ENCODE measurements around the gene WNT4. TPM values are rescaled to one million over a fixed set of nuclear protein-coding genes. Genes with fewer than 3 reads are reported as not detected.

WNT4 gene
- total RNA-seq, 1 experiment from 2014 or later, result not detected

DNA sequence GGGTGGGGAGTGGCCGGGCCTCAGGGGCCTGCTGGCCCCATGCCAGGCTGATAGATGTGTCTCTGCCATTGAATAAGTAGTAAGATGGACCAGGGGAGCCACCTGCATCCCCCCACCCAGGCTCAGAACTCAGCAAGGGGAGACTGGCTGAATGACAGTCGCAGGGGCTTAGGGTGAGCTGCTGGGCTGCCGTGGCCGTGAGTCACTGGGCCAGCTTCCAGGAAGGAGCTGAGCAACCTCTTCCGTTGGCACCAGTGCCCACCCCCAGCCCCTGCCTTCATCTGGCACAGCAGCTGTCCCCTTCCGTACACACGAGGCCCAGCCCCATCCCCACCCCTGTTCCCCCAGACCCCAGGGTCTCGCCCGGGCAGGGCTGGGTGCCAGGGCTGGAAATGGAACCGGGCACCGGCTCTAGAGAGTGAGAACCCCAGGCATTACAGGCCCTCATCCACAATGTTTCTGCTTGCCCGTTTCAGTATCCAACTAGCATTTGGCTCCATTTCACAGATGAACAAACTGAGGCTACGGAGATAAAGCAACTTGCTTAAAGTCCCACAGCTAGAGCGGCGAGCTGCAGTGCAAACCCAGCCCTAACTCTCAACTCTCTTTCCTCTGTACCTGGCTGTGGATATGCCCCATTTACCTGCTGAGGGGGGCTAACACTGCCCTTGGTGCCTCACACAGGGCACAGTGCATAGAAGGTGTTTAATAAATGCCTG, 10.2 kb downstream of the WNT4 start:
- DNase-seq (ENCODE audit: low read depth), result peak; percentile 84

DNA sequence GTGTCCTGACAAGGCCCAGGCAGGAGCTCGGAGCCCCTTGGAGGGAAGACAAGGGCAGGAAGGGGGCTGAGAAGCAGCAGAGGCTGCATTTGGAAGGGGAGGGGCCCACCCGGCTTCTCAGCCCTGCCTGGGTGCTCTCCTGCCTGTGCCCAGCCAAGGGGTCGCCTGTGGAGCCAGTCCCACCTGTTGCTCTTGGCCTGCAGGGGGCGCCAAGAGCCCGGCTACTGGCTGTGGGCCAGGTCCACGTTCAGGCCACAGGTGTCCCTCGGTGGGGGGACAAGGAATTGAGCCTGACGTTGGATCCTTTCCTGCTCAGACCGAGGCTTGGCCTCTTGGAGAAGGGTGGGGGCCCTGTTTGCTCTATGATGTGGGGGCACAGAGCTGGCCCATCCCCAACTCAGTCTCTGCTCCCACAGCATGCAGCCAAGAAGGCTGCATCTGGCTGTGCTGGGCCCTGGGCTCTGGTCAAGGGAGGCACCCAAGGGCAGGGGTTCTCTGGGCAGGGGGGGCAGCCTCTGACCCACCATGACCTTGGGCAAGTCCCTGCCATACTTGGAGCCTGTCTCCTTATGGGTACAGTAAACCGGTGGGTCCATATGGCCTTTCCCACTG, 10.9 kb downstream of the WNT4 start:
- no peak for DNase-seq (ENCODE audit: low read depth)

DNA sequence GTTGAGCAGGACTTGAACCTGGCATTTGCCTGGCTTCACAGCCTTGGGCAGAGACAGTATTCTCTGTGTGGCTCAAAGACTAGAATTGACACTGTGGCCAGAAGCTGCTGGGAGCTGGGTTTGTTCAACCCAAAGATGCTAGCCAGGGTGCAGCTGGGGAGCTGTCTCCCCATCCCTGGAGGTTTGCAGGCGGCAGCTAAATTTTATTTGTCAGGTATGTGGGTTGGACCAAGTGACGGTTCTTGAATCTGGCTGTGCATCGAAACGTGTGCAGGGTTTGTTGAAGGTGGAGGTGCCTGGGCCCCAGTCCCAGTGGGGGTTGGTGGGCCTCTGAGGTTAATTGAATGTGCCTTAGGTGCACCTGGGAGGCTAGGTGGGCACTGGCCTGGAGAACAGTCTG, 11.8 kb downstream of the WNT4 start:
- DNase-seq (ENCODE audit: low read depth), result no peak

DNA sequence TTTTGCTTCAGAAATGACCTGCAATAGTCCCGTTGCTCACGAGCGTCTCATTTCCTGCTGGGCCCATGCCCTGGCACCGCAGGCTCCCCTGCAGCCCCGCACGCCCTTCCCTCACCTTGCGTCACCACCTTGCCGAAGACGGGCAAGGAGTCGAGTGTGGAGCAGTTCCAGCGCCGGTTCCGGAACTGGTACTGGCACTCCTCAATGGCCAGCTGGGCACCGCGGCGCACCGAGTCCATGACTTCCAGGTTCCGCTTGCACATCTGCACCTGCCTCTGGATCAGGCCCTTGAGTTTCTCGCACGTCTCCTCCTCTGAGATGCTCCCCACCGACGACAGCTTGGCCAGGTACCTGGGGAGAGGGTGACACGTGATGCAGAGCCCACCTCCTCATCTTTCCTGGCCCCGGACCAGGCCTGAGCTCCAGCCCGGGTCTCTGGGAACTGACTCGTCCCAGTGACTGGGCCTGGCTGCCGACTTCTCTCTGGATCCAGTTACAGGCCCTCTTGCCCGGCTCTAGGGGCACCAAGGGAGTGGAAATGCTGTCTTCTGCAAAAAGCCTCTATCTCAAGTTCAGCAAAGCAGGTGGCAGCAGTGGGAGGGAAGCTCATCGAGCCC, 13.3 kb downstream of the WNT4 start:
- DNase-seq (ENCODE audit: low read depth), result no peak

DNA sequence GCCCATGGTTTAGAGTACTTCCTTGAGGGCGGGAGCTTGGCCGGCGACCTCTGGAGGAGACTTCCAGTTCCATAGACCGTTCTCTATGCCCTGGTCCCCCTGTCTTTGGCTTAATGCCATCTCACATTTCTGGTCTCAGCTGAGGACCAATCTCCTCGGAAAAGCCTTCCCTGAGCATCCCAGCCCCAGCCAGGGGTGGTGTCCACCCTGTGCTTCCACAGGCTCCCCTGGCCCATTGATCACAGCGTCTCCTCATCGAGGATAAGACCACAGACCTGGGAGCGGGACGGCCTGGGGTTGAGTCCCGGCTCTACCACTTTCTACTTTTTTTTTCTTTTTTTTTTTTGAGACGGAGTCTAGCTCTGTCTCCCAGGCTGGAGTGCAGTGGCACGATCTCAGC, 14.5 kb downstream of the WNT4 start:
- DNase-seq (ENCODE audit: low read depth), result no peak

DNA sequence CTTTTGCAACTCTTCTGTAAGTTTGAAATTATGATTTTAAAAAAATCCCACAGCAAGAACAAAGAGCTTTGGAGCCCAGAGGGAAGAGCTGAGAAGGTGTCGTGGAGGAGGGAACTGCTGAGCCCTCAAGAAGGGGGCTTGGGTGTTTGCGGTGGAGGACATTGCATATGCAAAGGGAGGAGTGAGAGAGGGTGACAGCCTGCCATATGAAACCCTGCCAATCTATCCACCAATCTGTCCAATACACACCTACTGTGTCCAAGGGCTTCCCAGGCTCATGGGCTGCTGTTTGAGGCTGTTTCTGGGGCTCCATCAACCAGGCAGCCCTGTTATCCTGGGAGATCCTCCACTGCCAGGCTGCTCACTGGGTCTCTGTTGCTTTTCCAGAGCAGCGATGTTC, 15.2 kb downstream of the WNT4 start:
- DNase-seq (ENCODE audit: low read depth), result no peak

DNA sequence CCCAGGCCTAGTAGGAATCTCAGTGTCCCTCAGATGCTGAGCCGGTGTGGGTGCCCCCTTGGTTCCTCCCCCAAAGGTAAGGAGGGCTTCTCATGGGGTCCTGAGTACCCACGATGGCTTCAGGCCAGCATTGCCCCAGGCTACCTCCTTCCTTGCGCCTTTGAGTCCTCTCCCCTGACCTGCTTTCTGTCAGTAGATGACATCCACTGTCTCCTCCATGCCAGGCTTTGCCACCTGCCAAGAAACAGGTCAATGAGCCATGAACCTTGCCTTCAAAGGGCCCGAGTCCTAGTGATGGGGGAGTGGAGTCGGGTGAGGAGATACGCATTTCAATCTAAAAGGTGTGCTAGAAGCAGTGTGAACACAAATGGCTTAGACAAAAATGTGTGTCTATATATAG, 15.6 kb downstream of the WNT4 start:
- DNase-seq (ENCODE audit: low read depth), result no peak

DNA sequence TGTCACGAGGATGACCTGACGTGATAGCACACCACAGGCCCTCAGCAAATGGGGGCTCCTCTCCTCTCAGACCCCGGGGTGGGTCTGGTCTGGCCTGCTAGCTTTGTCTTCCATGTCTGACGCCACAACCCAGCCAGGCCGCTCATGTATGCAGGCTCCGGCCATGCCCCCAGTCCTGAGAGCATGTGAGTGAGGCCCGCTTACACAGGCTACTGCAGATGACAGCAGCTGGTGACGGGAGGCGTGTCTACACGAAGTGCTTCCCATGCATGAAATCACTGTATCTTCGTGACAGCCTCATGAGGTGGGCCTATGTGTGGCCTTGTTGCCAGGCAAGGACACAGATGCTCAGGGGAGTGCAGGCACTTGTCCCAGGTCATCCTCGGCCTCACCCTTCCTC, 16.4 kb downstream of the WNT4 start:
- no peak for DNase-seq (ENCODE audit: low read depth)

DNA sequence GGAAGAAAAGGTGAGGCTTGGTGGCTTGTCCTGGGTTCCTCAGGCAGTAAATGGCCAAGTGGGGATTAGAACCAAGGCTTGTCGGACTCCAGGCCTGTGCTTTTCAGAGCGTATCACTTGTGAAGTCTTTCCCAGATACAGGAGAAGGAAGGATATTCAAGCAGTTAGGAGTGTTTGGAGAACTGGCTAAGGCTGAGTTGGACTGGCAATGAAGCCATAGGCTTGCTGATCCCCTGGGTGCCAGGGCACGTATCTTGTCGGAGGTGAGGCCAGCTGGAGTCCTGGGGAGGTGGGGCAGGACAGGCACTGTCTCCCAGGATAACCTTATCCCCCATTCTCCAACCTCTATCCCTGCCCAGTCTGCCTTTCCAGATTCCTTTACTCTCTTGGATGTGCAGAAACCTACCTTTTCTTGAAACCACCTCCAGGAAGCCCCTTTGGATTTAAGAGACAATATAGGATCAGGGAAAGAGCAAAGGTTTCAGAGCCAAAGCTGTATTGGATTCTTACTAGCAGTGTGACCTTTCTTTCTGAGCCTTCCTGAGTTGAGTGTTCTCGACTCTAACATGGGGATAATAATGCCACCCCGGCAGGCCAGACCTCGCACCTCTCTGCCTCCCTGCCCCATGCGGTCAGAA, 18.2 kb downstream of the WNT4 start:
- DNase-seq (ENCODE audit: low read depth), result no peak

DNA sequence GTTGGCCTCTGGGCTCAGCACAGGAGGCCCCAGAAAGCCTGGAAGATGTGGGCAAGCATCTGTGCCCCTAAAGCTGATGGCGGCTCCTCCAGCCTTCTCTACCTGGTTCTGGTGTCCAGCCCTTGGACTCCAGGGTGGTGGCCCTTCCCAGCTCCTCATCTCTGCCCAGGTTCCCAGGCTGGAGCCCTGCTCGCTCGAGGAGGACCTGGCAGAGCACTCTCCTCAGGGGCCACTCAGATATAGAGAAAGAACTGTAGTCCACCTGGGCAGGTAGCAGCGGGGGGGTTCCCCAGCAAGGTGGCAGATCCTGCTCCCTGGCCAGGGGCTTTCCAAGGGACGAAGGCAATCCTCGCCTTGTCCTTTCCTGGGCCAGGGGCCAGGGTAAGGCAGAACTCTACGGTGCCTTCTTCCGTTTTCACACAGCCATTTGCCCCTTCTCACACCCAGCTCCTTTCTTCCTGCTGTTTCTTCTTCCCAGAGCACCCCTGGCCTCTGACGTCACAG, 18.9 kb downstream of the WNT4 start:
- DNase-seq (ENCODE audit: low read depth), result no peak

DNA sequence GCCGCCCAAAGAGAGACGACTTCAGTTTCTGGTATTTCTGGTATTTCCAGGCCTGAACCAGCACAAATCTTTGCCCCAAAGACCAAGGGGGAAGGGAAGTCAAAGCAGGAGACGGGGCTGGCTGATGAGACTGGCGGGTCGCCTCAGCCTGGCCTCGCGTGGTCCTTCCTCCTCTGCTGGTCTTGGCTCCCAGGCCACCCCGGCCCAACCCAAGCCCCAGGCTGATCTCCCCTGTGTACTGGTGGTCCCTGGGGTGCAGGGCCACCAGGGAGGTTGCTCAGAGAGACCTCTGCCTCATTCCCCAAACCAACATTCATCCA, 19.9 kb downstream of the WNT4 start:
- no peak for DNase-seq (ENCODE audit: low read depth)

DNA sequence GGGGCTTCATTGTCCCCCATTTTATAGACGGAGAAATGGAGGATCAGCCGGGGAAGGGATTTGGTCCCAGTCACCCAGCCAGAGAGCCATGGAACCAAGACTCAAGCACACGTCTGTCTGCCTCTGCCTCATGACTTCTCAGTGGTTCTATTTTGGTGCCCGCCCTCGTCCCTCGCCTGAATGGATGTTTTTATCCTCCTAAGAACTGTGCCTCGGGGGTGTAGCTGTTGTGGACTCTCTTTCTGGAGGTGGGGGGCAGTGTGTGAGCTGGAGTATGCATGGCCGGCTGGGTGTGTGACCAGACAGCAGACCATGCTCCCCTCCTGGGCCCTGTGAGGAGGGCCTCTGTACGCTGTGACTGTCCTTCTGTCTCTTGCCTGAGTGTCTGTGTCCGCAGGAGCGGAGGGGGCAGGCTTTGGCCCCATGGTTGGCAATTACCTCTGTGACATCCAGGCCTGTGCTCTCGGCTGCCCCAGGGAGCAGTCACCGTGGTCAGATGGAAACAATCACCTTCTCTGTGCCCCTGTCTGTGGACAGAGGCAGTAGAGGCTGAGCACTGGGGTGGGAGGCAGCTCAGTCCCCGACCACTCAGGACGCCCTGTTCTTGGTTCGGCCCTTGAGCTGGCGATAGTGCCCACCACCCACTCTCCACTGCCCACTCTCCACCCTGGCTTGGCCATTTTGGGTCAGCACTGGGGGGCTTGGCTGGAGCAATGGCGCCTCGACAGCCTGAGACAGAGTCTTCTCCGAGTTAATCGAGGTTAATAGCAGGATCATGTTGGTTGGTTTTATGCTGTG, 20.4 kb downstream of the WNT4 start:
- DNase-seq (ENCODE audit: low read depth), result no peak

DNA sequence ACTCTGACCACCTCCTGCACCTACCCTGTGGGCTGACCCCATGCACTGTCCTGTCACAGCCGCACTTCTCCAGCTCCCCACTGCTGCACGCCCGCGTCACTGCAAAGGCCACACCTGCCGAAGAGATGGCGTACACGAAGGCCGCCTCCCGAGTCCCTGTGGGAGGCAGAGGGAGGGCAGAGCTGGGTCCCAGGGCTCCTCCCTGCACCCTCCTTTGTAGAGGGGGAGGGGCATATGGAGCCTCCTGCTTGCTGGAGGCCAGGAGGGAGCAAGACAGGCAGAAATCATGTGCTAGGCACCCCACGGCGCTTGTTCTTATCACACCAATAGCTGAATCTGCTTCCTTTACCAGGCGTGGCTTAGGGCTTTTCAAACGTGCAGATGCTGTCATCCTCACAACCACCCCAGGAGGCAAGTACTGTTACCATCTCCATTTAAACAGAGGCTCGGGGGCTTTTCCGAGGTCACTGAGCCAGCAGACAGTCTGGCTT, 21.4 kb downstream of the WNT4 start:
- DNase-seq (ENCODE audit: low read depth), result no peak

DNA sequence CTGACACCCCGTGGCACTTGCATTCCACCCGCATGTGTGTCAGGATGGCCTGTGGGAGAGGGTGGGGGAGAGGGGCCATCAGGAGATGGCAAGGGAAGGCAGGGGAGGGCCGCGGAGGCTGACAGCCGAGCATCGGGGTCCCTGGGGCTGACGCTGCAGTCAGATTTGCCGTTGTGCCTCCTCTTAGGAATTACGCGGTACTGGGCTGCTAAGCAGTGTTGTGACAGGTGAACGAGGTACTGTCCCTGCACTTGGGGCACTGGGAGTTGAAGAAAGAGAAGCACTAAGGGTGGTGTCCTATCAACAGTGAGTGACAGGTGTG, 22.5 kb downstream of the WNT4 start:
- DNase-seq (ENCODE audit: low read depth), result no peak

DNA sequence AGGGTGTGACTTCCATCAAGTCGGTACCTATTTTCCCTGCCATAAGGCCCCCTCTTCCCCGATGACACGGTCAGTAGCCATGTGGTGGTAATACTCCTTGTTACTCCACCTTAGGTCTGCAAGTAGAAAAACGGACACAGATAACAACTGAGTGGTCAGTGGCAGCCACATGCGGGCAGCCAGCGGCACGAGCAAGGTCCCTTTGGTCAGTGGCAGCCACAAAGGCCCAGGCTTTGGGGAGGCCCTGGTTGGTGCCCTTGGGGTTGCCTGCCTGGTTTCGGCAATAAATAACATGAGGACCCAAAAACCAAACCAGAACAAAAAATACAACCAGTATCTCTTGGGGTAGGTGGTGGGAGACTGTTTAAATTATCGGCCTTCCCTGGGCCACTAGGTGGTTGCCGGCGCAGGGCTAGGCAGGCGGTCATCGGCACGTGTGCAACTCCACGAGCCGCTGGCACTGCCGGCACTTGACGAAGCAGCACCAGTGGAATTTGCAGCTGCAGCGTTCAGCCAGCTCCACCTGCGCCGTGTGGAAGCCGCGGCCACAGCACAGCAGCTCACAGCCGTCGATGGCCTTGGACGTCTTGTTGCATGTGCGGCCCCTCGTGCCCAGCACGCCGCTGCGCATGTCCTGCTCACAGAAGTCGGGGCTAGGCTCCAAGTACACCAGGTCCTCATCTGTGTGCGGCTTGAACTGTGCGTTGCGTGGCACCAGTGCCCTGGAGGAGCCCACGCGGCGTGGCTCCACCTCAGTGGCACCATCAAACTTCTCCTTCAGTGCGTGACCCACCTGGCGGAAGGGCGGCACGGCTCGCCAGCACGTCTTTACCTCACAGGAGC, 23.1 kb downstream of the WNT4 start:
- DNase-seq (ENCODE audit: low read depth), result no peak

DNA sequence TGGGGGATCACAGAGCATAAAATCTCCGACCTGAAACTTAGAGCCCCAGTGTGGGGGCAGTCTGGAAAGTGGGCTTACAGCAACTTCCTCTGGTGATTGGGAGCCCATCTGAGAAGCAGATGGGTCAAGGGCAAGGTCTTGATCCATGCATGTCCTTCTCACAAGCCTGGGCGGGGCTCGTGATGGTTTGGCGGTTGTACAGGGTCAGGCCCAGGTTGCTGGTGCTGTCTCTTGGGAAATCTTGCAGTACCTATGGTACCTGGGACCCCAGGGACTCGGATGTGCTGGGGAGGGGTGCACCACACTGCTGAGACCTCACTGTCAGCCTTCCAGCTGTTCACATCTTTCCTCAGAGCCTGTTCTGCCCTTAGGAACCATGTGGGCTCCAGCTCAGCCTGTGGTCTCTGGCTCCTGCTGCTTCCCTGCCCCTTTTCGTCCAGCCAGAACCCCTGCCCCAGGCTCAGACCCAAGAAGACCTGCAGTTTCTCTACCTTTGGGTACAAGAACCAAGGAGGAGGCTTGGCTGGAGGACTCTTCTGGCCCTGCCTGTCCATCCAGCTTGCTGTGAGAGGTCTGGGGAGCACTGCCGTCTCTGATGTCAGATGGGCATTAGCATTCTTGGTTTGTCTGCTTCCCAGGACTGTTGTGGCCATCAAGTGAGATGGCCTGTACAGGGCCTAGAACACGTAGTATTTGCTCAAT, 24.5 kb downstream of the WNT4 start:
- no peak for DNase-seq (ENCODE audit: low read depth)

DNA sequence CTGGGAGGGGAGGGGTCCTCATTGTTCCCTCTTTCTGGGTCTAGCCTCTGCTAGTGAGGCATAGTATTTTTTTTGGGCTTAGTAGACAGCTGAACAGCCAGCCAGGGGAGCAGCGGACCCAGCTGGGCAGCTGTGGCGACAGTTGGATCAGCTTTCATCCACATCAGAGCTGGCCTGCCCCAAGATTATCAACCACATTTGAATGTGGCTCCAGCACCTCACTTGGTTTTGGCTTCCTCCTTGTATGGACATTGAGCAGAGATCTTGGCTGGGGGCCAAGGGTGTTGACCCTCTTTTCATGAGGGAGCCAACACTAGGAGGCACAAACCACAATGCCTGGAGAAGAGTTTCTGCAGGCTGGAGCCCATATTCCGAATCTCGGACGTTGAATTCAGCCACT, 25.0 kb downstream of the WNT4 start:
- peak; percentile 46 for DNase-seq (ENCODE audit: low read depth)

DNA sequence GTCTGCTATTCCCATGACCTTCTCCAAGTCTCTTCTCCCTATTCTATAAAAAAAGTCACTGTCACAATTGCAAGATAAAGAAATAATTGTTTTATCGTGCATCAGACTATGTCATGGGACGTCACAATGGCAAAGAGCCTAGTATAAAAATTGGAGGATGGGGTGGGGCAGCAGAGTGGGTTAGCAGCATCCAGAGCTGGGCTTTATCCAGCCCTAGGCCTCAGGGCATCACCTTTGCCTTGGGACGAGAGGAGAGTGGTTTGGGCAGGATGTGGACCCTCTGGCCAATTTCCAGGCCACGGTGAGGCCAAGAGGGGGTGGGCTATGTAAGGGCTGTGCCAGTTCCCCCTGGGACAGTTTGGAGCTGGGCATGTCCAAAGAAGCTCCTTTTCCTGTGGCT, 25.7 kb downstream of the WNT4 start:
- DNase-seq (ENCODE audit: low read depth), result no peak

DNA sequence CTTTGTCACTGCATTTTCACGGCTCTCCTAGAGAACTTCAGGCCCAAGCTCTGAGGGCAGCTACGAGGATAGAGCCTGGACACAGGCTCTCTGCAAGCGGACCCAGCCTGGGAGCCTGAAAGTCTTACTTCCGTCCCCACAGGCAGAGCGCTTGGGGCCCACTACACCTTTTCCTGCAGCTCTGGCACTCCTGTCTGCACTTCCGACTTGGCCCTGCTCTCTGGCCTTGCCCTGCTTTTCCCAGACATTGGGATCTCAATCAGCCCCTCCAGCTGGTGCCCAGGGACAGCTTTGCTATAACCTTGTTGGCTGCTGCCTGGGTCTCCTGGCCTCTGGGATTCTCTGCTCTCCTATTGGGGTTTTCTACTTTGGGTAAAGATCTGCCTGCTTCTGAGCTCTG, 27.6 kb downstream of the WNT4 start:
- no peak for DNase-seq (ENCODE audit: low read depth)

Data from LHCN-M2 (cell line).